ENCODE results near the gene SAMD4B. TPM values are rescaled to one million over a fixed set of nuclear protein-coding genes. Genes with fewer than 3 reads are reported as not detected.

SAMD4B gene
- total RNA-seq, 2 donors from 2014 or later = 41.5 to 77.8 TPM

DNA sequence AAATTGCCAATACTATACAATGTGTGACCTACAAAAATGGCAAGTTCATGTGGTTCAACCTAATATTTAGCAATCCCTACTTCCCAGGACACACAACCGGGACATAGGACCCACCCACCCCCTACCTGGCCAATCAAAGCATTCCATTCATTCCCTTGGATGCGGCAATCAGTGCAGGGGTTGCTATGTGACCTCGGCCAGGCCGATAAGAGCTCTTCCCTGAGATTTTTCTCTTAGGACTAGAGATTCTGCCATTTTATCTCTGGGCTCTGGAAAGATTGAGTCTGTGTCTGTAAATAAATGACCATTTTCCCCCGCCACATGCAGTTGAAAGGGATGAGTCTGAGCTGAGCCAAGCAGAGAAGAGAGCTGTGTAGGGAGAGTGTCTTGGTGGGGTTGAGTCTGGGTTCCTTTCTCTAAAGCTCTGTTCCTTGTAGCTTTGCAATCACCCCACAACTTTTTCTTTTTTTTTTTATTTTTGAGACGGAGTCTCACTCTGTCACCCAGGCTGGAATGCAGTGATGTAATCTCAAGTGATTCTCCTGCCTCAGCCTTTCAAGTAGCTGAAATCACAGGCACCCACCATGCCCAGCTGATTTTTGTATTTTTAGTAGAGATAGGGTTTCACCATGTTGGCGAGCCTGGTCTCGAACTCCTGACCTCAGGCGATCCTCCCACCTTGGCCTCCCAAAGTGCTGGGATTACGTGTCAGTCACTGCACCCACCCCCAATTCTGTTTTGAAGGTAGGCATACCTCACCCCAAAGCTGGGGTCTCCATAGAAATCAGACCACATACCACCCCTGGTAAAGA is 38.6 kb upstream of the SAMD4B start:
- H3K4me3 ChIP-seq = no peak overlapping the region
- intact Hi-C loops (cut with DNase I) = no loop called here
- TF ChIP-seq, protein P1, sequence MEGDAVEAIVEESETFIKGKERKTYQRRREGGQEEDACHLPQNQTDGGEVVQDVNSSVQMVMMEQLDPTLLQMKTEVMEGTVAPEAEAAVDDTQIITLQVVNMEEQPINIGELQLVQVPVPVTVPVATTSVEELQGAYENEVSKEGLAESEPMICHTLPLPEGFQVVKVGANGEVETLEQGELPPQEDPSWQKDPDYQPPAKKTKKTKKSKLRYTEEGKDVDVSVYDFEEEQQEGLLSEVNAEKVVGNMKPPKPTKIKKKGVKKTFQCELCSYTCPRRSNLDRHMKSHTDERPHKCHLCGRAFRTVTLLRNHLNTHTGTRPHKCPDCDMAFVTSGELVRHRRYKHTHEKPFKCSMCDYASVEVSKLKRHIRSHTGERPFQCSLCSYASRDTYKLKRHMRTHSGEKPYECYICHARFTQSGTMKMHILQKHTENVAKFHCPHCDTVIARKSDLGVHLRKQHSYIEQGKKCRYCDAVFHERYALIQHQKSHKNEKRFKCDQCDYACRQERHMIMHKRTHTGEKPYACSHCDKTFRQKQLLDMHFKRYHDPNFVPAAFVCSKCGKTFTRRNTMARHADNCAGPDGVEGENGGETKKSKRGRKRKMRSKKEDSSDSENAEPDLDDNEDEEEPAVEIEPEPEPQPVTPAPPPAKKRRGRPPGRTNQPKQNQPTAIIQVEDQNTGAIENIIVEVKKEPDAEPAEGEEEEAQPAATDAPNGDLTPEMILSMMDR (IDR thresholded peaks at IDR 0.05) = no peak
- no peak for TF ChIP-seq POLR2A (IDR thresholded peaks at IDR 0.05)
- H3K36me3 ChIP-seq (replicated peaks in 1 of 2; ENCODE audit: insufficient read depth in 1 of 2, low read depth in 2 of 2) = no peaks in the 10 kb centered on the region
- no peaks in the 10 kb centered on the region for H3K9me3 ChIP-seq
- WGBS, 2 donors = 47 to 51% methylated on average over 9 to 10 of the region's 10 CpGs
- no peaks in the 10 kb centered on the region for H3K27me3 ChIP-seq
- ATAC-seq = no peak
- H3K4me1 ChIP-seq = peaks cover 8% of the 10 kb centered on the region
- H3K27ac ChIP-seq = no peak overlapping the region
- no peak for DNase-seq

DNA sequence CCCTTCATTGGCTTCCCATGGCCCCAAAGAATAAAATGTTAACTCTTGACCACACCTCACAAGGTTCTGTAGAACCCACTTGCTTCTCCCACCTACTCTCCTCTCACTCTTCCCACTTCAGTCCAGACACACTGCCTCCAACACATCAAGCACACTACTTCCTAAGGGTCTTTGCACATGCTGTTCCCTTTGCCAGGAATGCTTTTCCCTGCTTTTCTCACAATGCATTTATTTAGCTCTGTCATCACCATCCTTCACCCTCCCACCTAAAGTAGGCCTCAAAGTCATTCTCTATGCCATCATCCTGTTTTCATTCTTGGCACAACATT is 38.1 kb upstream of the SAMD4B start:
- no peaks in the 10 kb centered on the region for H3K9me3 ChIP-seq
- no peak for DNase-seq
- peaks cover 8% of the 10 kb centered on the region for H3K4me1 ChIP-seq
- H3K4me3 ChIP-seq = no peak overlapping the region
- H3K27me3 ChIP-seq = no peaks in the 10 kb centered on the region
- TF ChIP-seq, protein P1 (IDR thresholded peaks at IDR 0.05) = no peak
- H3K36me3 ChIP-seq (replicated peaks in 1 of 2; ENCODE audit: insufficient read depth in 1 of 2, low read depth in 2 of 2) = no peaks in the 10 kb centered on the region
- no peak overlapping the region for H3K27ac ChIP-seq
- intact Hi-C loops (cut with DNase I) = no loop called here
- ATAC-seq = no peak

DNA sequence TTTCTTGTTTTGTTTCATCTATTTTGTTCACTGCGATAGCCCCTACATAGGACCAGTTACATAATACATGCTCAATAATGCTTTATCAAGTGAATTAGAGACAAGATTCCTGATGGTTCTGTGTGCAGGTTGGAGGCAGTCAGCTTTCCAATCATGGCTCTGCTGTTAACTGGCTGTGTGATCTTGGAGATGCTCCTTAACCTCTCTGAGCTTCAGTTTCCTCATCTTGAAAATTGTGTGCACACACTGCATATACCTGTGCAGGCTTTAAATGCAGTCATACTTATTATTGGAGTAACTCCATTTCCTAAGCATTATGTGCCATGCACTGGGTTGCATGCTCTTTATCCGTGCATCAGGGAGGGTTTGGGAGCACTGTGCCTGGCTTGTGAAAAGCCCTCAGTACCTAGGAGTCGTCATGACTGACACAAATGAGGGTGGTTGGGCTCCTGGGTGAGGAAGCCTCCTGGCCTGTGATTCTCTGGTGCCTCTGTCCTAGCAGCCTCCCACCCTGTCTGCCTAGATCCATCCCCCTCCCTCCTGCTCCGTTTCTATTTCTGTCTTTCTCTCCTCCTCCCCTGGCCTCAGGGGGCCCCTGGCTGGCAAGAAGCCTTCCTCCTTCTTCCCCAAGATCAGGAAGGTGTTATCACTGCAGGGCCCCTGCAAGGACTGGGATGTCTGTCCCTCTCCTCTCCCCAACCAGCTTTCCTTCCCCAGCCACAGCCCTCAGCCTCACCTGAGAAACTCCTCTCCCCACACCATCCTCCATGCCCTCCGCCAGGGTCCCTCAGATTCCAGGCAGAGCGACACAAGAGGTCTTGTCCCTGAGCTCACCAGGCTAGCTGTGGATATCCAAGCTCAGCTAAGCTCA is 37.3 kb upstream of the SAMD4B start:
- DNase-seq = no peak
- ATAC-seq = no peak
- no peaks in the 10 kb centered on the region for H3K36me3 ChIP-seq (replicated peaks in 1 of 2; ENCODE audit: insufficient read depth in 1 of 2, low read depth in 2 of 2)
- TF ChIP-seq, protein P1 (IDR thresholded peaks at IDR 0.05) = no peak
- TF ChIP-seq POLR2A (IDR thresholded peaks at IDR 0.05) = no peak
- no peaks in the 10 kb centered on the region for H3K9me3 ChIP-seq
- WGBS, 2 donors = 47 to 50% methylated on average over 6 of the region's 6 CpGs
- intact Hi-C loops (cut with DNase I) = no loop called here
- peaks cover 8% of the 10 kb centered on the region for H3K4me1 ChIP-seq
- no peaks in the 10 kb centered on the region for H3K27me3 ChIP-seq
- no peak overlapping the region for H3K27ac ChIP-seq
- no peak overlapping the region for H3K4me3 ChIP-seq

DNA sequence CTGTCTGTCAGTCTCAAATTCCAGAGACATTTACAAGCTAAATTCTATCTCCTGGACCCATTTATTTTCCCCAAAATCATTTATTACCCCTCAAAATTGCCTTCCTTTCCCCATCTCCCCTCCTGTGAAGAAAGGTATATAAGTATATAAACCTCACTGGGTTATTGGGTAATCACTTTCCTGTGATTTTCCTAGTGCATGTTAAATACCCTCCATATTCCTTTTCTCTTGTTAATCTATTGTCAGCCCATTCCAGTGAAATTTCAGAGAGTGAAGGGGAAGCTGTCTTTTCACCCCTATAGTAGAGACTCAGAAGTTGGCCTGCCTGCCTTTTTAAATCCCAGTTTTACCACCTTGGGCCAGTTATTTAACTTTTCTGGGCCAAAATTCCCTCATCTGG is 36.1 kb upstream of the SAMD4B start:
- Histone ChIP-seq H3K27ac (no peak overlapping the region), H3K4me3 (no peak overlapping the region), H3K36me3 (replicated peaks in 1 of 2; ENCODE audit: insufficient read depth in 1 of 2, low read depth in 2 of 2) (no peaks in the 10 kb centered on the region), H3K9me3 (no peaks in the 10 kb centered on the region), H3K27me3 (no peaks in the 10 kb centered on the region), H3K4me1 (peaks cover 8% of the 10 kb centered on the region)
- intact Hi-C loops (cut with DNase I) = no loop called here
- no peak for TF ChIP-seq POLR2A (IDR thresholded peaks at IDR 0.05)
- TF ChIP-seq, protein P1 (IDR thresholded peaks at IDR 0.05) = no peak
- ATAC-seq = no peak
- DNase-seq = no peak

Measured in body of pancreas (tissue), 4 donors.